Measurements from ENCODE around the gene RPH3AL. TPM values are rescaled to one million over a fixed set of nuclear protein-coding genes. Genes with fewer than 3 reads are reported as not detected.

RPH3AL gene
- total RNA-seq, 1 donor = 1.3 TPM

DNA sequence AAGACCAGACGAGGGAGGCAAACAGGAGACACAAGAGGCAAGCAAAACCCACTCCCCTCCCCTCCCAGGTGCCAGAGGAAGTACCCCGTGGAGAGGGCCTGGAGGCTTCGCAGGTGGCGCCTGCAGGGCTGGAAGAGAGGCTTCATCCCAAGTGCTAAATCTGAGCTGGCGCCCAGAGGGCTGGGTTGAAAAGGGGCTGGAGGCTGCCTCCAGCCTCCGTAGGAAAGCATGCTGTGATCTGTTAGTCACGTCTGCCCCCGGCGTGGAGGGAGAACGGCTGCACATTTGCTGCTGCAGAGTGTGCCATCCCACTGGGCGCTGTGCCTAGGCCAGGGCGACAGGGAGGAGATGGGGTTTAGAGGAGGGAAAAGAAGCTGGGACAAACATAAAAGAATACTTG, 16.9 kb downstream of the RPH3AL start:
- no peak for DNase-seq (ENCODE audit: low read depth)
- TF ChIP-seq, protein P1, sequence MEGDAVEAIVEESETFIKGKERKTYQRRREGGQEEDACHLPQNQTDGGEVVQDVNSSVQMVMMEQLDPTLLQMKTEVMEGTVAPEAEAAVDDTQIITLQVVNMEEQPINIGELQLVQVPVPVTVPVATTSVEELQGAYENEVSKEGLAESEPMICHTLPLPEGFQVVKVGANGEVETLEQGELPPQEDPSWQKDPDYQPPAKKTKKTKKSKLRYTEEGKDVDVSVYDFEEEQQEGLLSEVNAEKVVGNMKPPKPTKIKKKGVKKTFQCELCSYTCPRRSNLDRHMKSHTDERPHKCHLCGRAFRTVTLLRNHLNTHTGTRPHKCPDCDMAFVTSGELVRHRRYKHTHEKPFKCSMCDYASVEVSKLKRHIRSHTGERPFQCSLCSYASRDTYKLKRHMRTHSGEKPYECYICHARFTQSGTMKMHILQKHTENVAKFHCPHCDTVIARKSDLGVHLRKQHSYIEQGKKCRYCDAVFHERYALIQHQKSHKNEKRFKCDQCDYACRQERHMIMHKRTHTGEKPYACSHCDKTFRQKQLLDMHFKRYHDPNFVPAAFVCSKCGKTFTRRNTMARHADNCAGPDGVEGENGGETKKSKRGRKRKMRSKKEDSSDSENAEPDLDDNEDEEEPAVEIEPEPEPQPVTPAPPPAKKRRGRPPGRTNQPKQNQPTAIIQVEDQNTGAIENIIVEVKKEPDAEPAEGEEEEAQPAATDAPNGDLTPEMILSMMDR (IDR thresholded peaks at IDR 0.05; ENCODE audit: insufficient read depth, low read depth, low read length) = no peak
- no peak overlapping the region for H3K4me3 ChIP-seq (ENCODE audit: low read depth, low read length)

DNA sequence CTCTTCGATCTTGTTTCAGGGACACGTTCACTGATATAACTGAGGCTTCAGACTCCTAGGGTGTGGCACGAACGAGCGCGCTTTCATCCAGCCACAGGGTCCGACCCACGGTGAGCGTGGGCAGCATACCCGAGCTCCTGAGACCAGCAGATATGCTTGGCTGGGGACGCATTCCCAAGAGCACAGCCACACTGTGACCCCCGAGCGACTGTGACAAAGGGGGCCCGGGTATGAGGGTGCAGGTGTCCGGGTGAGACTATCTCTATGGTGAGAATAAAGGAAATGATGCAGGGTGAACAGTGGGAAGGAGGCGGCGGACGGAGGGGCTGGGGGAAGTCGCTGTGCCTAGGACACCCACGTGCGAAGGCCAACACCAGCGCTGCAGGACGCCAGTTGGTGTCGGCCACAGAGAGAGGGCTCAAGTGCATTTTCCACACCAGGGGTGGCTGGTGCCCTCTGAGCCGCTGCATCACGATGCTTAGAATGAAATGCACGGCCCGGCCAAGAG, 17.6 kb downstream of the RPH3AL start:
- no peak overlapping the region for H3K4me3 ChIP-seq (ENCODE audit: low read depth, low read length)
- DNase-seq (ENCODE audit: low read depth) = no peak

DNA sequence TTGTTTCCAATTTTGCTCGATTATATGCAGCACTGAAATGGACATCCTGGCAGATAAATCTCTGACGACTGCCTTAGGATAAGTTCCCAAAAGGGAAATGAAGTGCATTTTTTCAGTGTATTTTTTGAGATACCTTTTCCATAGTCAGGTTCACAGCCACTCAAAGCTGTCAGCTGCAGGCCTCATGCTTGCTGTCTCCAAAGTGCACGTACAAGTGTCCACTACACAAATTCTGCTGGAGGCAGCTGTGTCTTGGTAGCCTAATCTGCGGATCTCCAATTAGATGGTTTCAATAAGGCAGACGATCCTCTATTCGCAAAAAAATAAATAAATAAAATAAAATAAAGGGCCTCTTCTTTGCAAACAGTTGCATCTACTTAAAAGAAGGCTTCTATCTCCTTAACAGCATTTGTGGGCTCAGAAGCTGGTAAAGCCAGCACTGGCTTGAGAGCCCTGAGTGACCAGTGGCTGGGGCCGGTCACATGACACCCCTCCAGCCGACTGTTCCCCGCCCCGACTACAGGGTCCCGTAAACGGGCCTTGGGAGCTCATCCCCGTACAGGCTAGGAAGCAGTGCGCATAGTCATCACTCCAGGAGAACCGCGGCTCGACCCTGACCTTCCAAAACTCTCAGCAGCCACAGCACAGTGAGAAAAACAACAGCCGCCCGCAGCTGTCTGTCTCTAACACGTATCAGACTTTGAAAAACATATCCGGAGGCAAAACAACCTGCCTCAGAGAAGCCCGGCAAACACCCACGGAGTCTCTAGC, 18.8 kb downstream of the RPH3AL start:
- TF ChIP-seq, protein P1 (IDR thresholded peaks at IDR 0.05; ENCODE audit: insufficient read depth, low read depth, low read length) = no peak
- DNase-seq (ENCODE audit: low read depth) = peak; percentile 75
- peak overlapping the region; percentile 13 for H3K4me3 ChIP-seq (ENCODE audit: low read depth, low read length)

More for the DNA sequence above, 17.6 kb downstream of the RPH3AL start:
- TF ChIP-seq, protein P1 (IDR thresholded peaks at IDR 0.05; ENCODE audit: insufficient read depth, low read depth, low read length) = no peak

DNA sequence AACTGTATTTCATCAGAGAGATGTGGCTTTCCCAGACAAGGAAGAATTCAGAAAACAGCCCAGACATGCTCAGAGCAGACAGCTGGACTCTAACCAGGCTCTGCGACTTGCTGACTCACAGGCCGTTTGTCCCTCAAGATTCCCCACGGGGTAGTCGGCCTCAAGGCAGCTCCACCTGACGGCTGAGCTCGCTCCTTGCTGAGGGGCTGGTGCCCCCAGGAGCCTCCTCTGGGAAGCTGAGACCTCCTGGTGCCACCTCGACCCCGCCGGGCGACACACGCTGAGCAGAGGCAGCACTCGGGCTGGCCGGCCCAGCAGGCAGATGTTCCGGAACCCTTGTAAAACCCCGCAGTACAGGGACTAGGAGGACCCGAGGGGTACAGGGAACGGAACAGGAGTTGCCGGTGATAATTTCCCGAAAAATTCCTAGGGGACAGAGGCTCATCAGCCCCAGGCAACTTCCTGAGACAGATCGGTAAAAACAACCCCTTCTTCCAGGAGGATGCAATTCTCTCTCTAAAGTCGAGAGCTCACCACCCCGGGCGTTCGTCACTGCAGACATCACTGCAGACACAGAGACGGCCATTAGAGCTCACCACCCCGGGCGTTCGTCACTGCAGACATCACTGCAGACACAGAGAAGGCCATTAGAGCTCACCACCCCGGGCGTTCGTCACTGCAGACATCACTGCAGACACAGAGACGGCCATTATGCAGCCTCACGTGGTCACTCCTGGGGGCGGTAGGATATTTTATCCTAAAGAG, 19.9 kb downstream of the RPH3AL start:
- TF ChIP-seq, protein P1 (IDR thresholded peaks at IDR 0.05; ENCODE audit: insufficient read depth, low read depth, low read length) = no peak
- H3K4me3 ChIP-seq (ENCODE audit: low read depth, low read length) = no peak overlapping the region
- DNase-seq (ENCODE audit: low read depth) = peak; percentile 55

DNA sequence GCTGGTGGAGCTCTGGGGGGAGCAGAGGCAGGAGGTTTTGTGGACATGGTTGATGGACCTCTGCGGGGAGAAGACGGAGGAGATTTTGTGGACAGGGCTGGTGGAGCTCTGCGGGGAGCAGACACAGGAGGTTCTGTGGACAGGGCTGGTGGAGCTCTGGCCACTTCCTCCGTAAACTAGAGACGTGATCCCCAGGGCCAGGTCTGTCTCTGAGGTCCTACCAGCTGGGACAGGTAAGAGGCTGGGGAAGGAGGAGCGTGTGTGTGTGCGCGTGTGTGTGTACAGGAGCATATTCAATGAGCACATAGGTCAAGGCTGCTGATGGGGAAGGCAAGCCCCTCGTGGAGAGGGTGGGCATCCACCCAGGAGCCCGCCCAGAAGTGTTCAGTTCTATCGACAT, 20.6 kb downstream of the RPH3AL start:
- no peak for DNase-seq (ENCODE audit: low read depth)
- H3K4me3 ChIP-seq (ENCODE audit: low read depth, low read length) = no peak overlapping the region
- TF ChIP-seq, protein P1 (IDR thresholded peaks at IDR 0.05; ENCODE audit: insufficient read depth, low read depth, low read length) = no peak

DNA sequence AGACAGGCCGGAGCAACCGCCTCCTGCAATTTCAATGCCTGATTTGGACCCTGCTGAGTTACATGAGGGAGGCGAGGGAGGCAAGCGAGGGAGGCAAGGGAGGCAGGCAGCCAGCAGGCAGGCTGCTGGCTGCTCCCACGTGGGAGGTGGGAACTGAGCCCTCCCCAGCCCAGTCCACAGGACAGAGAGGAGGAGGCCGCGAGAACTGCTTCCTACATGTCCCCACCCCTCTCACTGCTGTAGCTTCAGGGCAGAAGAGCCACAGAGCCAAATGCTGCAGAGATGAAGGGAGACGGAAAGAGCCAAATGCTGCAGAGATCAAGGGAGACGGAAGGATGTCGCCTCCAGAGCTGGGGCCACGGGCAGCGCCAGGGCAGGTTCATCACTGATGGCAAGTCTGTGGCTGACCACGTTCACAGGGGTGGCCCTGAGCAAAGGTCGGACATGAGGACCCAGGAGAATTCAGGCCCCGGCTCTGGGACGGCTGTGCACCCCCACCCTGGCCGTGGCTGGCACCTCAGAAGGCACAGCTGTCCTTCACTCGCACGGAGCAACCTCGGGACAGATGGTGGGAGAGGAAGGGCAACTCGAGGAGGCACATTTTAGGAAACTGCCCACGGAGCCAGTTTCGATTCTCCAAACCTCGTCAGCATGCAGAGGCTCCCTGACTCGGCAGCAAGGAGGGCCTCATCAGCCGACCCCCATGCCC, 21.5 kb downstream of the RPH3AL start:
- peak; percentile 19 for DNase-seq (ENCODE audit: low read depth)
- H3K4me3 ChIP-seq (ENCODE audit: low read depth, low read length) = no peak overlapping the region
- TF ChIP-seq, protein P1 (IDR thresholded peaks at IDR 0.05; ENCODE audit: insufficient read depth, low read depth, low read length) = no peak
